K562 (cell line): ENCODE data around the gene FIZ1. TPM values are rescaled to one million over a fixed set of nuclear protein-coding genes. Genes with fewer than 3 reads are reported as not detected.

Experiments
- ATAC-seq: fragments of 200-7000 bp; cut with Tn5 transposase; 3 replicates; pipeline ENCODE4 v1.9.1; 2020; ENCODE audit warnings: moderate library complexity
- BruUV-seq: library from RNA; stranded (reverse); fragments of 400-500 nt; replicated peaks from 2 replicates; lab custom pipeline; 2021; lab: Mats Ljungman, UMichigan
- CTCF ChIA-PET: fragments of 300-600 bp; formaldehyde crosslinking; extraction: SDS; loops from one replicate; lab custom pipeline; 2021; ENCODE audit warnings: low intra/inter-chr PET ratio; lab: Yijun Ruan, JAX
- POLR2A ChIA-PET: fragments of 300-600, 350-650 bp; sonication (Branson Sonifier 250); formaldehyde crosslinking; extraction: SDS; loops from one replicate; lab custom pipeline; 2021; ENCODE audit warnings: antibody characterized with exemption, inconsistent platforms; lab: Yijun Ruan, JAX
- DNase-seq, 4 experiments: peaks; one replicate each; pipeline versions ENCODE4 v3.0.0 to v3.0.0-alpha.2; 2011 to 2018; ENCODE audit warnings: low spot score in 3 of 4, mixed read lengths in 3 of 4; ENCODE audit errors: extremely low read depth in 1 of 4
- FAIRE-seq: peaks from 2 replicates; lab custom pipeline; 2011; peaks lifted over from hg19 to GRCh38; lab: Jason Lieb, UNC
- H2AFZ ChIP-seq: 2 replicates; pipeline ENCODE4 v1.6.0; 2011; ENCODE audit warnings: low read depth, low read length, control low read depth, inconsistent platforms
- H3K27ac ChIP-seq: fragments of 200-600 bp; 3 replicates; pipeline ENCODE4 v1.8.0; 2011; ENCODE audit warnings: low read depth, mild to moderate bottlenecking, control low read depth, inconsistent platforms, low read length, moderate library complexity, mixed read lengths; ENCODE audit errors: extremely low read depth
- H3K27me3 ChIP-seq, 2 experiments: fragments of 300-600 bp in 1 of 2; 2 replicates in 1 of 2; 3 replicates in 1 of 2; pipeline versions ENCODE4 v1.6.0 to v1.8.0; 2011; ENCODE audit warnings: inconsistent platforms in 2 of 2, low read length in 2 of 2, mild to moderate bottlenecking in 1 of 2, mixed read lengths in 1 of 2, moderate library complexity in 1 of 2; ENCODE audit not compliant: control insufficient read depth in 2 of 2, insufficient read depth in 2 of 2
- H3K36me3 ChIP-seq: fragments of 300-600 bp; 3 replicates; pipeline ENCODE4 v1.8.0; 2011; ENCODE audit warnings: mild to moderate bottlenecking, low read length, inconsistent platforms; ENCODE audit not compliant: control insufficient read depth, insufficient read depth
- H3K4me1 ChIP-seq, 2 experiments: fragments of 200-600 bp in 1 of 2; replicated peaks in 1 of 2; 2 replicates in 1 of 2; 3 replicates in 1 of 2; pipeline versions ENCODE4 v1.5.1 to v1.8.0; 2011; ENCODE audit warnings: inconsistent platforms in 2 of 2, low read length in 2 of 2, mild to moderate bottlenecking in 1 of 2, mixed read lengths in 1 of 2, moderate library complexity in 1 of 2; ENCODE audit not compliant: control insufficient read depth in 2 of 2, insufficient read depth in 2 of 2
- H3K4me2 ChIP-seq: 2 replicates; pipeline ENCODE4 v1.6.1; 2011; ENCODE audit warnings: low read length, control low read depth, inconsistent platforms, mixed read lengths; ENCODE audit not compliant: insufficient read depth
- H3K4me3 ChIP-seq: fragments of 200-600 bp; sonication (generic), shearing (Covaris generic); 2 replicates; pipeline ENCODE4 v1.5.1; 2016; ENCODE audit warnings: control low read depth, inconsistent platforms
- H3K79me2 ChIP-seq: fragments of 200-600 bp; 3 replicates; pipeline ENCODE4 v1.8.0; 2011; ENCODE audit warnings: low read length, inconsistent platforms; ENCODE audit not compliant: control insufficient read depth, insufficient read depth
- H3K9ac ChIP-seq, 2 experiments: 2 replicates each; pipeline versions ENCODE4 v1.6.0 to v1.6.1; 2011; ENCODE audit warnings: low read depth in 2 of 2, low read length in 2 of 2, control low read depth in 1 of 2, inconsistent platforms in 1 of 2, mild to moderate bottlenecking in 1 of 2, mixed read lengths in 1 of 2; ENCODE audit not compliant: insufficient read depth in 1 of 2
- H3K9me1 ChIP-seq: one replicate; pipeline ENCODE4 v1.6.0; 2011; ENCODE audit warnings: inconsistent platforms, mild to moderate bottlenecking, low read length, moderate library complexity; ENCODE audit not compliant: control insufficient read depth, insufficient read depth
- H3K9me3 ChIP-seq: replicated peaks from 2 replicates; pipeline ENCODE4 v1.5.1; 2011; ENCODE audit warnings: low read depth, low read length, inconsistent platforms; ENCODE audit not compliant: control insufficient read depth, insufficient read depth
- H4K20me1 ChIP-seq: replicated peaks from 2 replicates; pipeline ENCODE4 v1.6.1; 2011; ENCODE audit warnings: low read length, inconsistent platforms, mixed read lengths; ENCODE audit not compliant: control insufficient read depth, insufficient read depth
- CBFA2T3 ChIP-seq: fragments of 450-650 bp; IDR thresholded peaks from 2 replicates; pipeline ENCODE4 v1.6.1; 2017
- NRF1 ChIP-seq, 2 experiments: fragments of 450-650 bp; IDR thresholded peaks in 1 of 2; conservative IDR thresholded peaks in 1 of 2; 2 replicates each; pipeline ENCODE4 v1.6.1; 2014; ENCODE audit warnings: mild to moderate bottlenecking in 2 of 2
- PHF8 ChIP-seq: fragments of 200-600 bp; sonication (generic); IDR thresholded peaks from 2 replicates; pipeline ENCODE4 v1.6.1; 2012; ENCODE audit warnings: mixed run types, mild to moderate bottlenecking, inconsistent platforms, low read length, moderate library complexity, borderline replicate concordance
- SMARCA4 ChIP-seq: fragments of 450-650 bp; IDR thresholded peaks from 2 replicates; pipeline ENCODE4 v1.6.1; 2016
- ZFX ChIP-seq: sonication (generic); formaldehyde crosslinking; IDR thresholded peaks from 2 replicates; pipeline ENCODE4 v1.8.0; 2022; ENCODE audit warnings: mild to moderate bottlenecking, missing genetic modification reagents, moderate library complexity
- ZNF165 ChIP-seq: fragments of 250-450 bp; sonication (Bioruptor Pico); IDR thresholded peaks from 2 replicates; pipeline ENCODE4 v1.4.0; 2020; ENCODE audit warnings: borderline replicate concordance
- ZNF436 ChIP-seq: fragments of 250-450, 450-650 bp; sonication (Bioruptor Pico); formaldehyde crosslinking; IDR thresholded peaks from 2 replicates; pipeline ENCODE4 v1.7.0; 2020; ENCODE audit warnings: mild to moderate bottlenecking
- ZNF589 ChIP-seq: fragments of 200-800 bp; sonication (Bioruptor generic); IDR thresholded peaks from 2 replicates; pipeline ENCODE4 v1.6.1; 2016; ENCODE audit warnings: low read depth, missing genetic modification characterization, missing compliant biosample characterization
- WGBS: fragments of 100-300 bp; shearing (Covaris generic); methylation state at CpG from one replicate; pipeline ENCODE4 v1.1.6; 2016; ENCODE audit warnings: low coverage, mixed read lengths; ENCODE audit not compliant: insufficient coverage; ENCODE audit errors: missing lambda C conversion rate; 5-methylcytosine and 5-hydroxymethylcytosine counted together
- in situ Hi-C: fragments of 300-500 bp; cut with MboI; formaldehyde crosslinking; loops from 4 replicates; pipeline ENCODE4 v1.15.0; 2018; ENCODE audit warnings: inconsistent platforms, mixed read lengths
- intact Hi-C: fragments of 100-400 bp; cut with micrococcal nuclease; formaldehyde crosslinking; loops from 2 replicates; pipeline ENCODE4 v1.14.2; 2022
- polyA plus RNA-seq, 8 experiments: library from polyadenylated mRNA; depleted of rRNA in 4 of 8; stranded (reverse) in 5 of 8; unstranded in 3 of 8; fragments of >200 nt; fragmentation: Nextera tagmentation in 2 of 8; fragmentation: Illumina TruSeq in 1 of 8; extraction: Ambion mirVana in 2 of 8; extraction: Trizol in 1 of 8; gene quantifications; 2 replicates each; pipeline versions ENCODE4 v1.2.1 to v1.2.3, GENCODE V29; 2011 to 2014; ENCODE audit warnings: inconsistent platforms in 1 of 8, missing spikeins in 1 of 8
- total RNA-seq, 7 experiments: library from RNA; depleted of rRNA in 6 of 7; stranded (reverse); fragments of >200 nt in 6 of 7; fragmentation: Illumina TruSeq in 2 of 7; extraction: Trizol in 2 of 7; gene quantifications; 2 replicates each; pipeline versions ENCODE4 v1.2.1 to v1.2.3, GENCODE V29; 2011 to 2021; ENCODE audit warnings: low replicate concordance in 1 of 7
- TF ChIP-seq, protein P1 (sequence below), 3 experiments: fragments of 200-800 bp in 1 of 3; sonication (Bioruptor generic) in 1 of 3; sonication (generic) in 1 of 3; formaldehyde crosslinking in 1 of 3; IDR thresholded peaks; 2 replicates each; pipeline versions ENCODE4 v1.6.1 to v1.8.0; 2016 to 2022; ENCODE audit warnings: mild to moderate bottlenecking in 2 of 3, missing compliant biosample characterization in 2 of 3, missing genetic modification characterization in 2 of 3, missing genetic modification reagents in 1 of 3
- TF ChIP-seq, protein P2 (sequence below): fragments of 450-650 bp; IDR thresholded peaks from 2 replicates; pipeline ENCODE4 v1.6.1; 2017; ENCODE audit warnings: mild to moderate bottlenecking, moderate library complexity

The FIZ1 gene
- total and polyA plus RNA-seq, 9 of the 15 experiments (the other 6 are each of a cell fraction or from before 2014, with no cell fraction given): 0.79 to 17.5 (median 5.5) TPM

DNA sequence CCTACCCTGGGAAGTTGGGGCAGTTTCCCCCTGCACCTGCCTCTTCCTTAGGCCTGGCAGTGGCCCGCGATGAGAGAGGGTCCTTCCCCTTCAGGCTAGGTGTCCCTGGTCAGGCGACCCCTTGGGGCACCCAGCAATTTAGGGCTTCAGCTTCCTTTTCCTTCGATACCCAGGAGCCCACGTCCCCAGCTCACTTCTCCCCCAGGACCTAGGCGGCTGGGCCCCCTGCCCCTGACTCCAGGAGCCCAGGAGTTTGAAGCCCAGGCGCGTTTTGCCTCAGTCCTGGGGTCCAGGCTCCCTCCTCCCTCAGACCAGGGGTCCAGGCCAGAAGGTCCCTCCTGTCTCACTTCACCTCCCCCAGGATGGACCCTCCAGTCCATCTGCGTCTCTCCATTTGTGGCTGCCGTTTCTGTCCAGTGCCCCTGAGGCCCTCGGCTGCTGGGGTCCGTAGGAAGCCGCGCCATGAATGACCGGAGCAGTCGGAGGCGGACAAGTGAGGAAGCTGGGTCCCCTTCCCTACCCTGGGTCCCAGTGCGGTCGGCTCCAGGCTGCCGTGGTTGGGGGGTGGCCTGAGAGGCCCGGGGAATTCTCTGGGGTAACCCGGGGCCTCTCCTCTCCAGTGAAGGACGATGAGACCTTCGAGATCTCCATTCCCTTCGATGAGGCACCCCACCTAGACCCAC, 49.4 kb upstream of the FIZ1 start:
- H3K4me2 ChIP-seq: peak overlapping the region; percentile 90
- BruUV-seq: no TSS peak
- H3K4me1 ChIP-seq: peaks cover 22 to 80% of the 10 kb centered on the region in 2 experiments; a peak in 4 of 5 replicates
- DNase-seq (no peak), ATAC-seq (peak; percentile 3), FAIRE-seq (no peak)
- intact Hi-C loops (no loop called here), in situ Hi-C loops (loop anchor here (25.0 kb wide), 2 partner anchors 511 to 664 kb away; partner anchors contain the start of genes TNNT1 and ZSCAN5A)
- H3K9me1 ChIP-seq: no peaks in the 10 kb centered on the region
- H3K27ac ChIP-seq: peak overlapping the region; percentile 90
- peaks cover 48% of the 10 kb centered on the region; the same call in 2 of the 3 replicates for H3K36me3 ChIP-seq
- peaks cover 51% of the 10 kb centered on the region for H3K79me2 ChIP-seq
- H3K9me3 ChIP-seq: no peaks in the 10 kb centered on the region
- WGBS: 16% methylated on average over 14 of the region's 25 CpGs
- peak overlapping the region; percentile 68 for H3K4me3 ChIP-seq
- H2AFZ ChIP-seq: peak overlapping the region; percentile 95
- ChIA-PET CTCF (no interaction called here), POLR2A (interaction anchor here (0.6 to 1.8 kb wide), 6 partner anchors 11 to 612 kb away, joined by 3 to 7 read pairs (median 4); no protein-coding TSS in a partner anchor)
- H4K20me1 ChIP-seq: no peaks in the 10 kb centered on the region
- no peaks in the 10 kb centered on the region for H3K27me3 ChIP-seq
- H3K9ac ChIP-seq: peak overlapping the region; percentile 89 to 98
- TF ChIP-seq ZNF165 (CRISPR knock-in tag): 0 out of 2 replicates have a peak, but pooled peaks have one; percentile 4
- TF ChIP-seq, protein P1, sequence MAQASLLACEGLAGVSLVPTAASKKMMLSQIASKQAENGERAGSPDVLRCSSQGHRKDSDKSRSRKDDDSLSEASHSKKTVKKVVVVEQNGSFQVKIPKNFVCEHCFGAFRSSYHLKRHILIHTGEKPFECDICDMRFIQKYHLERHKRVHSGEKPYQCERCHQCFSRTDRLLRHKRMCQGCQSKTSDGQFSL (CRISPR knock-in tag; IDR thresholded peaks at IDR 0.05): no peak
- TF ChIP-seq, protein P1 (tag; IDR thresholded peaks at IDR 0.05): 0 out of 4 replicates have a peak, but pooled peaks of 1 of the 2 experiments have one; percentile 2
- no peak for TF ChIP-seq ZNF436
- TF ChIP-seq CBFA2T3: no peak
- 0 out of 2 replicates have a peak, but pooled peaks have one; percentile 15 for TF ChIP-seq SMARCA4
- peak; percentile 18 to 57; a peak in 3 of 4 replicates for TF ChIP-seq NRF1 (conservative IDR thresholded peaks at IDR 0.05 in 1 of 2, IDR thresholded peaks at IDR 0.05 in 1 of 2)
- no peak for TF ChIP-seq ZNF589 (CRISPR knock-in tag)
- TF ChIP-seq, protein P2, sequence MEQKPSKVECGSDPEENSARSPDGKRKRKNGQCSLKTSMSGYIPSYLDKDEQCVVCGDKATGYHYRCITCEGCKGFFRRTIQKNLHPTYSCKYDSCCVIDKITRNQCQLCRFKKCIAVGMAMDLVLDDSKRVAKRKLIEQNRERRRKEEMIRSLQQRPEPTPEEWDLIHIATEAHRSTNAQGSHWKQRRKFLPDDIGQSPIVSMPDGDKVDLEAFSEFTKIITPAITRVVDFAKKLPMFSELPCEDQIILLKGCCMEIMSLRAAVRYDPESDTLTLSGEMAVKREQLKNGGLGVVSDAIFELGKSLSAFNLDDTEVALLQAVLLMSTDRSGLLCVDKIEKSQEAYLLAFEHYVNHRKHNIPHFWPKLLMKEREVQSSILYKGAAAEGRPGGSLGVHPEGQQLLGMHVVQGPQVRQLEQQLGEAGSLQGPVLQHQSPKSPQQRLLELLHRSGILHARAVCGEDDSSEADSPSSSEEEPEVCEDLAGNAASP: no peak
- TF ChIP-seq ZFX: peak; percentile 49
- peak; percentile 52; the same call in 1 of the 2 replicates for TF ChIP-seq PHF8
